BLaER1 treated with 17β-estradiol and CSF1 and Interleukin-3, amounts not matched to agents 10 nM and 100 nM (cell line): ENCODE data around the gene TRAPPC2.
"Not testable (repeated sequence)": the region's sequence is repeated elsewhere in the genome, so short reads cannot be mapped to it uniquely, and the experiment has no call there.

Experiments
- H3K27ac ChIP-seq, 11 experiments: shearing (Covaris generic); formaldehyde crosslinking; 2 replicates each; pipeline ENCODE4 v1.8.1; 2022
- H3K27me3 ChIP-seq, 11 experiments: shearing (Covaris generic); formaldehyde crosslinking; 2 replicates each; pipeline ENCODE4 v1.8.1; 2022
- H3K36me3 ChIP-seq, 11 experiments: shearing (Covaris generic); formaldehyde crosslinking; 2 replicates each; pipeline ENCODE4 v1.8.1; 2022
- H3K4me1 ChIP-seq, 10 experiments: shearing (Covaris generic); formaldehyde crosslinking; 2 replicates each; pipeline ENCODE4 v1.8.1; 2022
- H3K4me2 ChIP-seq, 11 experiments: shearing (Covaris generic); formaldehyde crosslinking; 2 replicates each; pipeline ENCODE4 v1.8.1; 2022
- H3K4me3 ChIP-seq, 10 experiments: shearing (Covaris generic); formaldehyde crosslinking; 2 replicates each; pipeline ENCODE4 v1.8.1; 2022
- H3K9ac ChIP-seq, 11 experiments: shearing (Covaris generic); formaldehyde crosslinking; 2 replicates each; pipeline ENCODE4 v1.8.1; 2022
- H3K9me3 ChIP-seq, 11 experiments: shearing (Covaris generic); formaldehyde crosslinking; replicated peaks in 1 of 11; 2 replicates each; pipeline ENCODE4 v1.8.1; 2022
- H4K20me1 ChIP-seq, 11 experiments: shearing (Covaris generic); formaldehyde crosslinking; 2 replicates each; pipeline ENCODE4 v1.8.1; 2022
- Cebpa-rat ChIP-seq, 11 experiments: shearing (Covaris generic); IDR thresholded peaks; 2 replicates each; pipeline ENCODE4 v1.8.1; 2022

Gene TRAPPC2

GRCh38 chrX:13742397-13743176 is 8.2 kb upstream of the TRAPPC2 start:
- H3K36me3 ChIP-seq: peaks cover 0 to 61% (median 45%) of the 10 kb centered on the region in 11 experiments; a peak in 16 of 22 replicates
- H3K4me1 ChIP-seq: peaks cover 20 to 45% (median 34%) of the 10 kb centered on the region in 10 experiments

DNA sequence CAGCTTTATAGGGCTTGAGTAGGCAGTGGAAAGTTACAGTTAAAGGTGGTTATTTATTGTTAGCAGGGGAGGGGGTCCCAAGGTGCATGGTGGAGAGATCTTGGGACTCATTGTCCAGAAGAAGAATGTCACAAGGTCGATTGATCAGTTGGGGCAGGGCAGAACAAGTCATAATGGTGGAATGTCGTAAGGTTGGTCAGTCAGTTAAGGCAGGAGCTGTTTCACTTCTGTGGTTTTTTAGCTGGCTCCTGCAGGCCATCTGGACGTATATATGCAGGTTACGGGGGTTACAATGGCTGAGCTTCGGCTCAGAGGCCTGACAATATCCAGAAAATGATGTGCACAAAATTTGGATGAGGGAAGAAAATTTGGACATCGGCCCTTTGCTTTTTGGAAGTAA is 7.3 kb upstream of the TRAPPC2 start:
- TF ChIP-seq Cebpa-rat (IDR thresholded peaks at IDR 0.05): no peak
- H3K4me2 ChIP-seq: peak overlapping the region; percentile 48 to 81 (median 70)
- H4K20me1 ChIP-seq: no peaks in the 10 kb centered on the region
- peak overlapping the region in 9 of 11 experiments; percentile 11 to 74 (median 68); a peak in 17 of 22 replicates for H3K27ac ChIP-seq
- H3K9ac ChIP-seq: peak overlapping the region in 5 of 11 experiments; percentile 1 to 61 (median 36); a peak in 9 of 22 replicates
- no peaks in the 10 kb centered on the region for H3K9me3 ChIP-seq
- H3K27me3 ChIP-seq: peaks cover 0 to 39% (median 11%) of the 10 kb centered on the region in 11 experiments; a peak in 18 of 22 replicates
- peaks cover 0 to 52% (median 36%) of the 10 kb centered on the region in 11 experiments; a peak in 16 of 22 replicates for H3K36me3 ChIP-seq
- peaks cover 23 to 48% (median 35%) of the 10 kb centered on the region in 10 experiments for H3K4me1 ChIP-seq
- no peak overlapping the region for H3K4me3 ChIP-seq

More at GRCh38 chrX:13742397-13743176, 8.2 kb upstream of the TRAPPC2 start:
- no peaks in the 10 kb centered on the region for H3K9me3 ChIP-seq
- H4K20me1 ChIP-seq: no peaks in the 10 kb centered on the region
- H3K4me3 ChIP-seq: peak overlapping the region in 8 of 10 experiments; percentile 9 to 46 (median 30); a peak in 10 of 20 replicates
- H3K4me2 ChIP-seq: peak overlapping the region; percentile 57 to 81 (median 70)
- H3K27ac ChIP-seq: peak overlapping the region; percentile 35 to 78 (median 68); a peak in 21 of 22 replicates
- TF ChIP-seq Cebpa-rat (IDR thresholded peaks at IDR 0.05): no peak
- H3K27me3 ChIP-seq: peaks cover 0 to 45% (median 13%) of the 10 kb centered on the region in 11 experiments; a peak in 13 of 22 replicates
- peak overlapping the region; percentile 40 to 64 (median 59); a peak in 21 of 22 replicates for H3K9ac ChIP-seq

DNA sequence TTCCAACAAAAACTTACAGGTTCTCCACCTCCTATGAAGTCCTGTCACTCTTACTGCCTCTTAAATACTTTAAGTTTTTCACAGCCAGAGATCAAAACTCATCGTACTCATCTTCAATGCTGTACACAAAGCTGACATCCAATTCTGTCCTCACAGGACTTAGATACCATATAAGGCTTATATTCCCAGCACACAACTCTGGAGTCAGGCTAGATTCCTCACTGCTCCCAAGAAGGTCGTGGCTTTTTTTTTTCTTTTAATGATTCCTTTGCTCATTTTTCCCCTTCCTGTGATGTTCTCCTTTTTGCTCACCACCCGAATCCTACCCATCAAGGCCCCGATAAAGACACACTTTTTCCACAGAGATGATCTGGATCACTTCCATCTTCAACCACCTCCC is 914 bp downstream of the TRAPPC2 start:
- Histone ChIP-seq H3K9me3 (peaks cover 8 to 20% (median 15%) of the 10 kb centered on the region in 11 experiments; a peak in 21 of 22 replicates), H3K36me3 (peaks cover 0 to 10% (median 0%) of the 10 kb centered on the region in 11 experiments; a peak in 3 of 22 replicates), H3K27me3 (peaks cover 11 to 45% (median 22%) of the 10 kb centered on the region in 11 experiments; a peak in 20 of 22 replicates), H3K4me3 (peak overlapping the region; percentile 67 to 92 (median 80)), H4K20me1 (peaks cover 0 to 5% (median 0%) of the 10 kb centered on the region in 11 experiments; a peak in 2 of 22 replicates), H3K27ac (peak overlapping the region; percentile 76 to 95 (median 91); a peak in 21 of 22 replicates), H3K4me1 (peaks cover 36 to 57% (median 42%) of the 10 kb centered on the region in 10 experiments), H3K9ac (peak overlapping the region; percentile 82 to 94 (median 89); a peak in 21 of 22 replicates), H3K4me2 (peak overlapping the region; percentile 78 to 97 (median 89))
- no peak for TF ChIP-seq Cebpa-rat (IDR thresholded peaks at IDR 0.05)

- Histone ChIP-seq H3K27ac (peak overlapping the region in 10 of 11 experiments; percentile 20 to 95 (median 91); a peak in 19 of 22 replicates), H3K9ac (peak overlapping the region; percentile 4 to 94 (median 88); a peak in 20 of 22 replicates), H4K20me1 (peaks cover 0 to 5% (median 0%) of the 10 kb centered on the region in 11 experiments; a peak in 2 of 22 replicates), H3K4me1 (peaks cover 30 to 51% (median 36%) of the 10 kb centered on the region in 10 experiments), H3K4me3 (peak overlapping the region in 9 of 10 experiments; percentile 4 to 92 (median 79); a peak in 16 of 20 replicates), H3K36me3 (peaks cover 0 to 10% (median 3%) of the 10 kb centered on the region in 11 experiments; a peak in 5 of 22 replicates), H3K9me3 (peaks cover 11 to 30% (median 25%) of the 10 kb centered on the region in 11 experiments), H3K4me2 (peak overlapping the region; percentile 78 to 97 (median 89)), H3K27me3 (peaks cover 11 to 45% (median 22%) of the 10 kb centered on the region in 11 experiments; a peak in 20 of 22 replicates)
- no peak for TF ChIP-seq Cebpa-rat (IDR thresholded peaks at IDR 0.05)
Observed at GRCh38 chrX:13732246-13733067, 2.0 kb downstream of the TRAPPC2 start.

DNA sequence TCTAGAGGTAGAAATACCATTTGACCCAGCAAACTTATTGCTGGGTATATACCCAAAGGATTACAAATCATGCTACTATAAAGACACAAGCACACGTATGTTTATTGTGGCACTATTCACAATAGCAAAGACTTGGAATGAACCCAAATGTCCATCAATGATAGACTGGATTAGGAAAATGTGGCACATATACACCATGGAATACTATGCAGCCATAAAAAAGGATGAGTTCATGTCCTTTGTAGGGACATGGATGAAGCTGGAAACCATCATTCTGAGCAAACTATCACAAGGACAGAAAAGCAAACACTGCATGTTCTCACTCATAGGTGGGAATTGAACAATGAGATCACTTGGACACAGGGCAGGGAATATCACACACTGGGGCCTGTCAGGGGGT is 3.9 kb downstream of the TRAPPC2 start:
- peaks cover 0 to 14% (median 4%) of the 10 kb centered on the region in 11 experiments; a peak in 5 of 22 replicates for H3K36me3 ChIP-seq
- H3K9ac ChIP-seq, H4K20me1 ChIP-seq, H3K4me3 ChIP-seq, H3K4me2 ChIP-seq, H3K27ac ChIP-seq: not testable (repeated sequence)
- H3K9me3 ChIP-seq: peaks cover 13 to 49% (median 37%) of the 10 kb centered on the region in 11 experiments
- peaks cover 0 to 28% (median 11%) of the 10 kb centered on the region in 11 experiments; a peak in 13 of 22 replicates for H3K27me3 ChIP-seq
- H3K4me1 ChIP-seq: peaks cover 28 to 42% (median 33%) of the 10 kb centered on the region in 10 experiments

GRCh38 chrX:13726583-13726982 is 7.8 kb downstream of the TRAPPC2 start:
- peaks cover 8 to 28% (median 14%) of the 10 kb centered on the region in 10 experiments; a peak in 18 of 20 replicates for H3K4me1 ChIP-seq
- H3K9ac ChIP-seq, H3K27ac ChIP-seq, H3K4me3 ChIP-seq, H3K27me3 ChIP-seq, H3K4me2 ChIP-seq: not testable (repeated sequence)
- peaks cover 0 to 42% (median 27%) of the 10 kb centered on the region in 11 experiments; a peak in 18 of 22 replicates for H3K36me3 ChIP-seq
- H4K20me1 ChIP-seq: peaks cover 0 to 28% (median 19%) of the 10 kb centered on the region in 11 experiments; a peak in 15 of 22 replicates
- H3K9me3 ChIP-seq: peaks cover 23 to 71% (median 59%) of the 10 kb centered on the region in 11 experiments

DNA sequence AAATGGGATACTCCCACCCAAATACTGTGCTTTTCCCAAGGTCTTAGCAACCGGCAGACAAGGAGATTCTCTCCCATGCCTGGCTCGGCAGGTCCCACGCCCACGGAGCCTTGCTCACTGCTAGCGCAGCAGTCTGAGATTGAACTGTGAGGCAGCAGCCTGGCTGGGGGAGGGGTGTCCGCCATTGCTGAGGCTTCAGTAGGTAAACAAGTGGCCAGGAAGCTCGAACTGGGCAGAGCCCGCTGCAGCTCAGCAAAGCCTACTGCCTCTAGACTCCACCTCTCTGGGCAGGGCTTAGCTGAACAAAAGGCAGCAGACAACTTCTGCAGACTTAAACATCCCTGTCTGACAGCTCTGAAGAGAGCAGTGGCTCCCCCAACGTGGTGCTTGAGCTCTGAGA is 9.5 kb downstream of the TRAPPC2 start:
- H3K9ac ChIP-seq, H3K27ac ChIP-seq, H3K4me3 ChIP-seq: not testable (repeated sequence)
- peaks cover 0 to 40% (median 32%) of the 10 kb centered on the region in 11 experiments; a peak in 18 of 22 replicates for H4K20me1 ChIP-seq
- peaks cover 0 to 17% (median 0%) of the 10 kb centered on the region in 11 experiments; a peak in 5 of 22 replicates for H3K27me3 ChIP-seq
- H3K4me1 ChIP-seq: peaks cover 4 to 22% (median 9%) of the 10 kb centered on the region in 10 experiments; a peak in 12 of 20 replicates
- H3K36me3 ChIP-seq: peaks cover 12 to 56% (median 41%) of the 10 kb centered on the region in 11 experiments
- H3K9me3 ChIP-seq: peaks cover 17 to 64% (median 52%) of the 10 kb centered on the region in 11 experiments
- peak overlapping the region in 1 of 11 experiments; percentile 35; a peak in 1 of 22 replicates for H3K4me2 ChIP-seq
